Tibial nerve (tissue), 4 donors: ENCODE results near the gene NEK2.

Source experiments
- EP300 ChIP-seq, 2 donors: sonication (generic); formaldehyde crosslinking; IDR thresholded peaks; one replicate each; pipeline ENCODE4 v1.6.1; 2017; ENCODE audit warnings: antibody characterized with exemption in 2 of 2, mild to moderate bottlenecking in 1 of 2
- TF ChIP-seq, protein P1 (sequence below), 5 experiments: fragments of 200-600 bp in 3 of 5; fragments of 450-650 bp in 2 of 5; sonication (generic) in 3 of 5; IDR thresholded peaks; one replicate each; pipeline ENCODE4 v1.5.1; 2016 to 2019; ENCODE audit warnings: antibody characterized with exemption in 5 of 5, mild to moderate bottlenecking in 3 of 5, moderate library complexity in 2 of 5

GRCh38 chr1:211642870-211643269 lies 32.6 kb downstream of the NEK2 start:
- TF ChIP-seq, protein P1, sequence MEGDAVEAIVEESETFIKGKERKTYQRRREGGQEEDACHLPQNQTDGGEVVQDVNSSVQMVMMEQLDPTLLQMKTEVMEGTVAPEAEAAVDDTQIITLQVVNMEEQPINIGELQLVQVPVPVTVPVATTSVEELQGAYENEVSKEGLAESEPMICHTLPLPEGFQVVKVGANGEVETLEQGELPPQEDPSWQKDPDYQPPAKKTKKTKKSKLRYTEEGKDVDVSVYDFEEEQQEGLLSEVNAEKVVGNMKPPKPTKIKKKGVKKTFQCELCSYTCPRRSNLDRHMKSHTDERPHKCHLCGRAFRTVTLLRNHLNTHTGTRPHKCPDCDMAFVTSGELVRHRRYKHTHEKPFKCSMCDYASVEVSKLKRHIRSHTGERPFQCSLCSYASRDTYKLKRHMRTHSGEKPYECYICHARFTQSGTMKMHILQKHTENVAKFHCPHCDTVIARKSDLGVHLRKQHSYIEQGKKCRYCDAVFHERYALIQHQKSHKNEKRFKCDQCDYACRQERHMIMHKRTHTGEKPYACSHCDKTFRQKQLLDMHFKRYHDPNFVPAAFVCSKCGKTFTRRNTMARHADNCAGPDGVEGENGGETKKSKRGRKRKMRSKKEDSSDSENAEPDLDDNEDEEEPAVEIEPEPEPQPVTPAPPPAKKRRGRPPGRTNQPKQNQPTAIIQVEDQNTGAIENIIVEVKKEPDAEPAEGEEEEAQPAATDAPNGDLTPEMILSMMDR (IDR thresholded peaks at IDR 0.05) = no peak
- no peak for TF ChIP-seq EP300 (IDR thresholded peaks at IDR 0.05)
